ENCODE measurements around the gene KCNMA1. TPM values are rescaled to one million over a fixed set of nuclear protein-coding genes. Genes with fewer than 3 reads are reported as not detected.

KCNMA1 gene
- total and polyA plus RNA-seq, 9 of the 15 experiments (the other 6 are each of a cell fraction or from before 2014, with no cell fraction given): 0.01 to 0.95 (median 0.15) TPM; not detected in 4

GRCh38 chr10:77062381-77062780 lies 575.2 kb downstream of the KCNMA1 start (continued):
- no peak for TF ChIP-seq RBM17 (IDR thresholded peaks at IDR 0.05; ENCODE audit: borderline replicate concordance, low read depth, low read length)
- TF ChIP-seq, protein P1, sequence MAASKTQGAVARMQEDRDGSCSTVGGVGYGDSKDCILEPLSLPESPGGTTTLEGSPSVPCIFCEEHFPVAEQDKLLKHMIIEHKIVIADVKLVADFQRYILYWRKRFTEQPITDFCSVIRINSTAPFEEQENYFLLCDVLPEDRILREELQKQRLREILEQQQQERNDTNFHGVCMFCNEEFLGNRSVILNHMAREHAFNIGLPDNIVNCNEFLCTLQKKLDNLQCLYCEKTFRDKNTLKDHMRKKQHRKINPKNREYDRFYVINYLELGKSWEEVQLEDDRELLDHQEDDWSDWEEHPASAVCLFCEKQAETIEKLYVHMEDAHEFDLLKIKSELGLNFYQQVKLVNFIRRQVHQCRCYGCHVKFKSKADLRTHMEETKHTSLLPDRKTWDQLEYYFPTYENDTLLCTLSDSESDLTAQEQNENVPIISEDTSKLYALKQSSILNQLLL (CRISPR knock-in tag; IDR thresholded peaks at IDR 0.05; ENCODE audit: borderline replicate concordance): no peak

DNA sequence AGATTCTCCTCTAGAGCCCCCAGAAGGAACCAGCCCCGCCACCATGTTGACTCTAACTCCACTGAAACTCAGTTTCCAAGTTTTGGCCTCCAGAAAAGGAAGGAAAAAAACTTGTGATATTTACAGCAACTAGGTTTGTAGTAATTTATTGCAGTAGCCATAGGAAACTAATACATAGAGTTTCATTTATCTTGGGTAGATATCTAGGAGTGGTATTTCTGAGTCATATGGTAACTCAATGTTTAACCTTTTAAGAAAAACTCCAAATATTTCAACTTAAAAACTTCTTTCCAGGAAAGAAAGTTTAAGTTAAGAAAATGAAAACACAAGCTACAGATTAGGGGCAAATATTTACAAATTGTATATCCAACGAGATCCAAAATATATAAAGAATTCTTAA lies 576.7 kb downstream of the KCNMA1 start:
- POLR2A ChIA-PET: no interaction called here
- no peaks in the 10 kb centered on the region; a peak in 2 of 5 replicates for H3K27me3 ChIP-seq (ENCODE audit: control insufficient read depth in 2 of 2, insufficient read depth in 2 of 2, low read length in 2 of 2)
- no peak overlapping the region for H3K27ac ChIP-seq (ENCODE audit: extremely low read depth, low read depth, low read length)
- CTCF ChIA-PET (ENCODE audit: low intra/inter-chr PET ratio): no interaction called here
- no peaks in the 10 kb centered on the region for H3K9me3 ChIP-seq (replicated peaks; ENCODE audit: control insufficient read depth, insufficient read depth, low read depth, low read length)
- H4K20me1 ChIP-seq (replicated peaks; ENCODE audit: control insufficient read depth, insufficient read depth, low read length): no peaks in the 10 kb centered on the region
- intact Hi-C loops (cut with micrococcal nuclease): no loop called here
- in situ Hi-C loops (cut with MboI): no loop called here
- H3K79me2 ChIP-seq (ENCODE audit: control insufficient read depth, insufficient read depth, low read length): no peaks in the 10 kb centered on the region
- ATAC-seq (no peak), DNase-seq (ENCODE audit: extremely low read depth in 1 of 4, low spot score in 3 of 4) (no peak), FAIRE-seq (no peak)
- TF ChIP-seq THRA (IDR thresholded peaks at IDR 0.05): no peak
- no peaks in the 10 kb centered on the region for H3K4me1 ChIP-seq (replicated peaks in 1 of 2; ENCODE audit: control insufficient read depth in 2 of 2, insufficient read depth in 2 of 2, low read length in 2 of 2)
- no peak overlapping the region for H3K4me2 ChIP-seq (ENCODE audit: insufficient read depth, low read length)
- 0% methylated on average over 2 of the region's 2 CpGs for WGBS (ENCODE audit: insufficient coverage, low coverage, missing lambda C conversion rate)
- H3K4me3 ChIP-seq: no peak overlapping the region
- H2AFZ ChIP-seq (ENCODE audit: low read depth, low read length): no peak overlapping the region
- no TSS peak for BruUV-seq (replicated peaks)
- no peaks in the 10 kb centered on the region for H3K36me3 ChIP-seq (ENCODE audit: control insufficient read depth, insufficient read depth, low read length)
- H3K9ac ChIP-seq (ENCODE audit: insufficient read depth in 1 of 2, low read depth in 2 of 2, low read length in 2 of 2): no peak overlapping the region
- no peaks in the 10 kb centered on the region for H3K9me1 ChIP-seq (ENCODE audit: control insufficient read depth, insufficient read depth, low read length)
